H9 (cell line): ENCODE measurements around the gene FOS. TPM values are rescaled to one million over a fixed set of nuclear protein-coding genes. Genes with fewer than 3 reads are reported as not detected.

ENCODE experiments used
- DNase-seq: peaks from one replicate; pipeline ENCODE4 v3.0.0-alpha.2; 2017
- H2AFZ ChIP-seq: one replicate; pipeline ENCODE4 v1.6.1; 2013; ENCODE audit warnings: mild to moderate bottlenecking, low read length, control low read depth, moderate library complexity
- H2AK5ac ChIP-seq: 2 replicates; pipeline ENCODE4 v1.6.1; 2013; ENCODE audit warnings: low read length, control low read depth, mixed read lengths; ENCODE audit not compliant: insufficient read length
- H2BK120ac ChIP-seq: one replicate; pipeline ENCODE4 v1.6.1; 2013; ENCODE audit warnings: low read depth, mild to moderate bottlenecking, low read length, control low read depth, inconsistent platforms; ENCODE audit not compliant: poor library complexity, severe bottlenecking
- H2BK12ac ChIP-seq: 2 replicates; pipeline ENCODE4 v1.6.1; 2013; ENCODE audit warnings: low read length, control low read depth, mixed read lengths, low read depth; ENCODE audit not compliant: insufficient read length
- H2BK15ac ChIP-seq: 2 replicates; pipeline ENCODE4 v1.6.1; 2013; ENCODE audit warnings: low read depth, low read length, control low read depth
- H2BK20ac ChIP-seq: one replicate; pipeline ENCODE4 v1.6.1; 2013; ENCODE audit warnings: low read depth, mild to moderate bottlenecking, low read length, control low read depth, inconsistent platforms; ENCODE audit not compliant: poor library complexity, severe bottlenecking
- H2BK5ac ChIP-seq: 2 replicates; pipeline ENCODE4 v1.6.1; 2013; ENCODE audit warnings: low read length, control low read depth, mixed read lengths; ENCODE audit not compliant: insufficient read length
- H3K14ac ChIP-seq: 2 replicates; pipeline ENCODE4 v1.6.1; 2013; ENCODE audit warnings: low read length, control low read depth; ENCODE audit not compliant: insufficient read depth
- H3K18ac ChIP-seq: 2 replicates; pipeline ENCODE4 v1.6.1; 2013; ENCODE audit warnings: low read depth, mild to moderate bottlenecking, mixed read lengths, low read length, control low read depth; ENCODE audit not compliant: insufficient read length
- H3K23ac ChIP-seq: 2 replicates; pipeline ENCODE4 v1.6.1; 2013; ENCODE audit warnings: low read length, control low read depth, mixed read lengths, low read depth; ENCODE audit not compliant: insufficient read length
- H3K23me2 ChIP-seq: 2 replicates; pipeline ENCODE4 v1.6.1; 2013; ENCODE audit warnings: low read depth, mild to moderate bottlenecking, mixed read lengths, low read length, control low read depth; ENCODE audit not compliant: insufficient read length, poor library complexity, severe bottlenecking
- H3K27ac ChIP-seq: 2 replicates; pipeline ENCODE4 v1.5.1; 2013; ENCODE audit warnings: low read length, control low read depth, mixed read lengths, low read depth; ENCODE audit not compliant: insufficient read length
- H3K27me3 ChIP-seq: 2 replicates; pipeline ENCODE4 v1.6.1; 2013; ENCODE audit warnings: low read length, control low read depth, inconsistent platforms; ENCODE audit not compliant: insufficient read depth
- H3K4ac ChIP-seq: 2 replicates; pipeline ENCODE4 v1.6.1; 2013; ENCODE audit warnings: low read depth, mild to moderate bottlenecking, control low read depth, inconsistent platforms, low read length, moderate library complexity
- H3K4me1 ChIP-seq: 2 replicates; pipeline ENCODE4 v1.6.1; 2013; ENCODE audit warnings: low read length, control low read depth, inconsistent platforms; ENCODE audit not compliant: insufficient read depth
- H3K4me2 ChIP-seq: 2 replicates; pipeline ENCODE4 v1.6.1; 2013; ENCODE audit warnings: low read length, control low read depth, mixed read lengths; ENCODE audit not compliant: insufficient read length, insufficient read depth
- H3K56ac ChIP-seq: 2 replicates; pipeline ENCODE4 v1.6.1; 2013; ENCODE audit warnings: low read depth, mild to moderate bottlenecking, mixed read lengths, low read length, control low read depth; ENCODE audit not compliant: insufficient read length
- H3K79me1 ChIP-seq: 2 replicates; pipeline ENCODE4 v1.6.1; 2013; ENCODE audit warnings: low read depth, mild to moderate bottlenecking, moderate library complexity, low read length, control low read depth, inconsistent platforms; ENCODE audit not compliant: insufficient read depth, poor library complexity, severe bottlenecking
- H3K79me2 ChIP-seq: 2 replicates; pipeline ENCODE4 v1.6.1; 2013; ENCODE audit warnings: low read length, control low read depth, inconsistent platforms; ENCODE audit not compliant: insufficient read depth
- H3K9ac ChIP-seq: 2 replicates; pipeline ENCODE4 v1.6.1; 2013; ENCODE audit warnings: low read length, control low read depth, mixed read lengths; ENCODE audit not compliant: insufficient read length; ENCODE audit errors: extremely low read depth
- H3K9me3 ChIP-seq: one replicate; pipeline ENCODE4 v1.6.1; 2013; ENCODE audit warnings: low read depth, low read length, inconsistent platforms; ENCODE audit not compliant: control insufficient read depth
- H3T11ph ChIP-seq: one replicate; pipeline ENCODE4 v1.6.1; 2013; ENCODE audit warnings: mild to moderate bottlenecking, low read length, control low read depth, inconsistent platforms
- H4K20me1 ChIP-seq: one replicate; pipeline ENCODE4 v1.6.1; 2013; ENCODE audit not compliant: control insufficient read depth, insufficient read length, insufficient read depth
- H4K5ac ChIP-seq: 2 replicates; pipeline ENCODE4 v1.6.1; 2013; ENCODE audit warnings: low read depth, mild to moderate bottlenecking, mixed read lengths, low read length, control low read depth; ENCODE audit not compliant: insufficient read length
- H4K8ac ChIP-seq: replicated peaks from 2 replicates; pipeline ENCODE4 v1.6.1; 2013; ENCODE audit warnings: low read length, control low read depth, mixed read lengths, low read depth; ENCODE audit not compliant: insufficient read length
- H4K91ac ChIP-seq: 2 replicates; pipeline ENCODE4 v1.6.1; 2013; ENCODE audit warnings: low read depth, mild to moderate bottlenecking, moderate library complexity, mixed read lengths, low read length, control low read depth; ENCODE audit not compliant: insufficient read length
- H3K27ac Mint-ChIP-seq, 3 experiments: 2 replicates in 2 of 3; 3 replicates in 1 of 3; pipeline ENCODE4 v1.8.0; 2020 to 2021; ENCODE audit warnings: mixed read lengths in 3 of 3, mild to moderate bottlenecking in 1 of 3, moderate library complexity in 1 of 3
- H3K27me3 Mint-ChIP-seq: 2 replicates; pipeline ENCODE4 v1.8.0; 2021; ENCODE audit warnings: low read depth, mild to moderate bottlenecking, moderate library complexity, mixed read lengths
- H3K36me3 Mint-ChIP-seq, 3 experiments: 2 replicates in 2 of 3; 3 replicates in 1 of 3; pipeline ENCODE4 v1.8.0; 2020 to 2021; ENCODE audit warnings: low read depth in 3 of 3, mixed read lengths in 3 of 3; ENCODE audit not compliant: insufficient read depth in 1 of 3
- H3K4me1 Mint-ChIP-seq, 2 experiments: 2 replicates each; pipeline ENCODE4 v1.8.0; 2020; ENCODE audit warnings: mixed read lengths in 2 of 2
- H3K4me3 Mint-ChIP-seq, 2 experiments: 2 replicates in 1 of 2; 3 replicates in 1 of 2; pipeline ENCODE4 v1.8.0; 2020 to 2021; ENCODE audit warnings: mild to moderate bottlenecking in 2 of 2, mixed read lengths in 2 of 2, moderate library complexity in 1 of 2
- H3K9me3 Mint-ChIP-seq, 2 experiments: 2 replicates in 1 of 2; 3 replicates in 1 of 2; pipeline ENCODE4 v1.8.0; 2020; ENCODE audit warnings: mild to moderate bottlenecking in 2 of 2, mixed read lengths in 2 of 2, moderate library complexity in 1 of 2
- CTCF ChIP-seq: fragments of 200-600 bp; sonication (generic); conservative IDR thresholded peaks from 3 replicates; pipeline ENCODE4 v1.8.0; 2021; ENCODE audit warnings: antibody characterized with exemption, mild to moderate bottlenecking
- WGBS: extraction: QIAGEN DNeasy Blood & Tissue Kit; methylation state at CpG from one replicate; pipeline ENCODE4 v1.1.7; 2013; ENCODE audit warnings: missing lambda C conversion rate, low lambda C conversion rate, mixed read lengths; ENCODE audit not compliant: insufficient read length; ENCODE audit errors: extremely low coverage; 5-methylcytosine and 5-hydroxymethylcytosine counted together
- total RNA-seq: library from RNA; stranded (reverse); gene quantifications from 2 replicates; pipeline ENCODE4 v1.2.1, GENCODE V29; 2021

FOS gene
- total RNA-seq, 1 experiment from 2014 or later = 33.9 TPM

- Histone ChIP-seq H3K23ac (no peak overlapping the region), H4K5ac (peak overlapping the region; percentile 92), H2BK12ac (peak overlapping the region; percentile 71), H3K4ac (peak overlapping the region; percentile 77; the same call in 1 of the 2 replicates), H3K9ac (peak overlapping the region; percentile 87), H4K20me1 (no peaks in the 10 kb centered on the region), H3K4me1 (peaks cover 3% of the 10 kb centered on the region; the same call in 1 of the 2 replicates), H2BK5ac (no peak overlapping the region), H4K91ac (peak overlapping the region; percentile 10), H3K27ac (peak overlapping the region; percentile 25), H2AFZ (no peak overlapping the region), H3K79me1 (no peaks in the 10 kb centered on the region), H3K14ac (peak overlapping the region; percentile 96), H3K4me2 (peak overlapping the region; percentile 73), H4K8ac (no peak overlapping the region), H3K27me3 (no peaks in the 10 kb centered on the region; the same call in 1 of the 2 replicates), H3T11ph (peak overlapping the region; percentile 8), H3K23me2 (peaks cover 25% of the 10 kb centered on the region), H2AK5ac (no peak overlapping the region), H2BK20ac (no peak overlapping the region), H3K79me2 (no peaks in the 10 kb centered on the region), H3K9me3 (no peaks in the 10 kb centered on the region), H3K56ac (no peak overlapping the region), H3K18ac (peak overlapping the region; percentile 91), H2BK120ac (peak overlapping the region; percentile 76), H2BK15ac (no peak overlapping the region)
- Mint-ChIP-seq H3K4me3 (peak overlapping the region; percentile 90 to 96), H3K4me1 (peaks cover 29 to 40% of the 10 kb centered on the region in 2 experiments), H3K9me3 (peaks cover 0 to 3% of the 10 kb centered on the region in 2 experiments; a peak in 2 of 5 replicates), H3K36me3 (peaks cover 17 to 30% (median 26%) of the 10 kb centered on the region in 3 experiments), H3K27ac (peak overlapping the region; percentile 78 to 97 (median 94); a peak in 6 of 7 replicates), H3K27me3 (peaks cover 69% of the 10 kb centered on the region)
- no peak for TF ChIP-seq CTCF
- no CpG with 5 or more reads among the region's 27 CpGs for WGBS
- DNase-seq = no peak
Measured at GRCh38 chr14:75277815-75278421, 710 bp upstream of the FOS start.
